HL-60/S4 treated with phorbol 12-myristate 13-acetate at 8.2 ng/mL for 4 days and 3 days (cell line): ENCODE measurements around the gene ST8SIA1.

ENCODE experiments used
- in situ Hi-C: fragments of 300-500 bp; cut with MboI; formaldehyde crosslinking; loops from 2 replicates; pipeline ENCODE4 v1.15.0; 2022; ENCODE audit warnings: low sequenced_read_pairs

Gene ST8SIA1

DNA sequence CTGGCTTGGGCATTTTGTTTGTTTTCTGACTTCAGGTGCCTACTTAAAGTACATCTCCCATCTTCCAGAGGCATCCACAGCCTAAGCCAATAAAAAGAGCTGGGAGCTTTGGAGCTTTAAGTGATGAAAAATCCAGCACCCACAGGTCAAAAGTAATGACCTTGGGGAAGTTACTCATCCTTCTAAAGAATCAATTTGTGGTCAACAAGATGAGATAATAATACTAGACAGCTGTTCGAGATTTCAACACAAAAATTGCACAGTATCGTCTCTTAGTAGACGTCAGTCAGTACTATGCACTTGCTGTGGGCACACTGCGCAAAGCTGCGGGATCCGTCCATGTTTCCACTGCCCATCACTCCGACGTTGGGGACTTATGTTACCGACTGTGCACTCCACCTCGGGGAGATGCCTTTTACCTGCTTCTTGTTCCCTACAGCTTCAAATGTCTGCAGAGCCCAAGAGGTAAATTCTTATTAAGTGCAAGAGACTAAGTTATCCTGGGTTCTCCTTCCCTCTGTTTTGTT is 1.3 kb downstream of the ST8SIA1 start:
- in situ Hi-C loops: no loop called here

DNA sequence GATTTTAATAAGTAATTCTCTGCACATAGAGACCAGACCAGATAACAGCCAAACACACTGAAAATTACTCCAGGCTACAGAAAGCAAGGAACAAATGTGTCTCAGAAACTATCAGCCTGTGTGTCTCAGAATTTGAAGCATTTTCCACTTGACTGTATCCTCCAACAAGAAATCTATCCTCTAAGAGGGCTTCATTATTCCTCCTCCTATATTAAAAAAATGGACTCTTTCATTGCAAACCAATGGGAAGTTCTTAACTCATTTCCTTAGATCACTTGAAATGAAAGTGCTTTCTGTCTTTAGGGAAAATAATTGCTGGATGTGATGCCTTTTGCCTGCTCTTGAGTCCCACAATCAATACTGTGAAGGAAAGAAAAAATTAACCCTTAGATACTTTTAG is 2.3 kb downstream of the ST8SIA1 start:
- in situ Hi-C loops: no loop called here

DNA sequence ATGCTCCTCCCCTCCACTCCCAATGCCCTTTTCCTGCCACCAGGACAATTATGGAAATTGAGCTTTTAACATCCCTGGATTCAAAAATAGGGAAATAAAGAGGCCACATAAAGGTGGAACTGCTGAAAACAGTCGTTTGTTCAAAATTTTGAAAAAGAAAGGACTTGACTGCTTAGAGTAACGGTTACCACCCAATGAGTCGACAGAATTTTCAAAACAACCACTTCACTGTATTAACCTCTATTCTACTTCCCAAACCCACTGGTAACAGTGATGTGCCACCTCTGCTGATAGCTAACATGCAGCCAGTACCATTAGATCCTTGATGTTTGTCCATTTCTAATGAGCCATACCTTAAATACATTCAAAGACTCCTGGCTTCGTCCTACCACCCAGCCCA is 4.9 kb downstream of the ST8SIA1 start:
- in situ Hi-C loops: no loop called here

DNA sequence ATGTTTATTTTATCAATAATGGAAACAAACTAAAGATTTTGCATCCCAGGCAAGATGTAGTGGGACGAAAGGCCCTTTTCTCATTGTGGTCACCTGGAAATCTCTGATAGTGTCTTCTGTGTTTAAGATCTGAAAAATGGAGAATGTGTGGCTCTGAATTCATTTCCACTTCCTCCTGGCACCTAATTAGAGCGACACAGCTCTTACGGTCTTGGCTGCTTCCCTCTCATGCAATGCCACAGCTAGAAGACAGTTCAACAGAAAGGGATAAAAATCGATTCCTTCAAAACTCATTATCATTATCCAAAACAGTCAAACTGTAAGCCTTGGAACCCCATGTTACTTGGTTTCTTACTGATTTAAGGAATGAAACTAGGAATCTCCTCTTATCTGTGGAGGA is 9.3 kb downstream of the ST8SIA1 start:
- in situ Hi-C loops: no loop called here

- in situ Hi-C loops: no loop called here
These were observed 12.4 kb downstream of the ST8SIA1 start for GRCh38 chr12:22322091-22322490.

GRCh38 chr12:22321638-22322037 is 12.9 kb downstream of the ST8SIA1 start:
- in situ Hi-C loops: no loop called here

DNA sequence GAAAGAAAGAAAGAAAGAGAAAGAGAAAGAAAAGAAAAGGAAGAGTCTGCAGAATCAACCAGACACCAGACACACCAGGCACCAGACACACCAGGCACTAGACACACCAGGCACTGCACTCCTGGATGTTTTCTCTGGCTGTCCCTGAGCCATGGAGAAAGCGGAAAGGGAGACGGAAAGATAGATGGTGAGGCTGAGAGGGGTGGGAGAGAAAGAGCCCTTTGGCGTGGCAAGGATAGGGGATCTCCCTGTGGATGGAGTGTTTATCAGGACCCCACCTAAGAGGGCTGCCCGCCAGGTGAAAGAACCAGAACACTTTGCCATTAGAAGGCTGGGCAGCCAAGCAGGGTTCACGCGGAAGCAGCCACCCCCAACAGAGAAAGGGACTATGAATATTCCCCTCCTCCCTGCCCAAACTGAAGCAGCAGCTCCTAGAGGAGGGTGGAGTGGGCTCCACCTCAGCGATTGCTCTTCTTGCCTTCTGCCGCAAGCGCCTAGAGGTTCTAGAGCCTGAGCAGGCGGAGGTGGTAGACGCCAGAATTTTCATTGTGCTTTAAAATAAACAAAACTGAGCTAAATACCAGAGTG is 13.4 kb downstream of the ST8SIA1 start:
- in situ Hi-C loops: no loop called here

DNA sequence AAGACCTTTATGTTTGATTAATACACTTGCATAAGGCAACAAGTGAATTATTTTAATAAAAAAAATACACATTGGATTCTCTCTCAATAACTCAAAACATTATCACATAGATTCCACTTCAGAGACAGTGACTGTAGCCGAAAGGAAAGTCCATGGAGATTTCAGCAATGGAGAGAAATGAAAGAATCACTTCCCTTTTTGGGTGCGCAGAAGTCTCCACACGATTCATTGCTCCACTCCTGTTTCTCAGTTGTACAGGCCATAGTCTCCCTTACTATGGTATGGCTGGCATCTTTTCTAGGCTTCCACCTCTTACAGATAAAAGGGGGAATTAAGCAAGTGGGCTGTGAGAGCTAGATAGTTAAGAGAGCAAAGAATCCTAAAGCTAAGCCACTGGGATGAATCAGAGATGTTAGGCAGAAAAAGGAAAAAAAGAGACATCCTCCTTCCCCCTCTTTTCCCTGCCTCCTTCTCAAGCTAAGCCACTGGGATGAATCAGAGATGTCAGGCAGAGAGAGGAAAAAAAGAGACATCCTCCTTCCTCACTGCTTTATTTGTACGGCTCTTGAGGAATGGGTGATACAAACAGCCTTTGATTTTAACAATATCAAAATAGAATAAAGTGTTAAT is 16.3 kb downstream of the ST8SIA1 start:
- in situ Hi-C loops: no loop called here

GRCh38 chr12:22313963-22314330 is 20.6 kb downstream of the ST8SIA1 start:
- in situ Hi-C loops: no loop called here

DNA sequence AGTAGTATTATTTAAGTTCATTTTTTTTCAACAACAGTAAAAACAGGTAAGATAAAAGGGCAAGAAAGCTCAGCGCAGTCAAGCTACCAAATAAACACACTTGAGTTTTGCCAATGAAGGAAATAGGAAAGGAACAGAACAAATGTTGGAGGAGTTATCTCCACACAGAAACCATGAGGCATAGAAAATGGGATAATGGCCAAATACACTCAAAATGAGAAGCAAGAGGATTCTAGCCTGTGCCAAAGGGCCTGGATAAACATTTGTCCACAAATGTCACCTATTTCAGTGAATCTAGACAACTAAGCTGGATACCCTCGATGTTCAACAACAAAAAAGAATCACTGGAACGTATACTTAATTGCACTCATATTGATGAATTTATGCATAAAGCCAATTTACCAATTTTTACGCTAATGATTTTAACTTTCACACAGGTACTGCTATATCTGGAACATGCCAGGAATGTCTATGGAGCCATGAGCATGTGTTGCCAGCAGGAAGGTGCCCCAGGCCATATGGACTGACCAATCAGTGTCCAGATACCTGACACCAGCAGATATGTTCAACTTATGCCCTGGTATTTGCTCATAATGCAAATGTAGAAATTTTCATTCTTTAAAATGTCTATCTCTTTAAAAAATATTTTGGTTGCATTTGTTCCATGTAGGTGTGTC is 21.1 kb downstream of the ST8SIA1 start:
- in situ Hi-C loops: no loop called here

GRCh38 chr12:22312336-22312735 is 22.2 kb downstream of the ST8SIA1 start:
- in situ Hi-C loops: no loop called here

- in situ Hi-C loops: no loop called here
These were observed 23.8 kb downstream of the ST8SIA1 start for GRCh38 chr12:22310709-22311108.

DNA sequence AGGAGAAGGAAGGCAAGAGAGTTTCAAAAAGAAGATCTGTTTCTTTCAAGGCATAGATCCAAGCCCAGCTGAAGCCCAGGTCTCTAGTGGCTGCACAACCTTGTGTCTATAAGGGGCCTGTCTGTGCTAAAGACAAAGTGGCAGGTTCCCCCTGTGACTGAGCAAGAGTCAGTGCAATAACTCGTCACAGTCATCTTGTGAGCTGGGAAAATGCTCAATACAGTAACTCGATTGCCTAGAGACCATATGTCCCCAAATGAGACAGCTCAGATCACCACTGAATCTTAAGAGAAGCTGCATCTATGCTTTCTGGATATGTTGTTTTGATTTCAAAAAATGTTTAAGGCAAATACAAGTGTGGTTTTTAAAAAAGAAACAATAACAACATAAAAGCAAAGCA is 24.2 kb downstream of the ST8SIA1 start:
- in situ Hi-C loops: no loop called here

DNA sequence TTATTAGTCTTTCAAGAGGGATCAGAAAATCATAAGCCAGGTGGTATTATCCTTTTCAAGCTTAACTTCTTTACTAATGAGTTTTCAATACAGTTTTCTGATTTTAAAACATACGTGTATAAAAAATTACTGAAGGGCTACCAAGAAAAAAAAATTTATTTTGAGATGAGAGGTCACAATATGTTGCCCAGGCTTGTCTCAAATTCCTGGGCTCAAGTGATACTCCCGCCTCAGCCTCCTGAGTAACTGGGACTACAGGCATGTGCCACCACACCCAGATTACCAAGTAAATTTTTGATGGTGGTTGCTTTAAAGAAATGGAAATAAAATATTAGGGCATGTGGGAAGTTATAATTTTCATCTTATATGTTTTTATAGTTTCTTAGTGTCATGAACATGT is 26.7 kb downstream of the ST8SIA1 start:
- in situ Hi-C loops: no loop called here

- in situ Hi-C loops: no loop called here
These were observed 28.2 kb downstream of the ST8SIA1 start for GRCh38 chr12:22306311-22306710.

GRCh38 chr12:22304341-22304740 is 30.2 kb downstream of the ST8SIA1 start:
- in situ Hi-C loops: no loop called here

DNA sequence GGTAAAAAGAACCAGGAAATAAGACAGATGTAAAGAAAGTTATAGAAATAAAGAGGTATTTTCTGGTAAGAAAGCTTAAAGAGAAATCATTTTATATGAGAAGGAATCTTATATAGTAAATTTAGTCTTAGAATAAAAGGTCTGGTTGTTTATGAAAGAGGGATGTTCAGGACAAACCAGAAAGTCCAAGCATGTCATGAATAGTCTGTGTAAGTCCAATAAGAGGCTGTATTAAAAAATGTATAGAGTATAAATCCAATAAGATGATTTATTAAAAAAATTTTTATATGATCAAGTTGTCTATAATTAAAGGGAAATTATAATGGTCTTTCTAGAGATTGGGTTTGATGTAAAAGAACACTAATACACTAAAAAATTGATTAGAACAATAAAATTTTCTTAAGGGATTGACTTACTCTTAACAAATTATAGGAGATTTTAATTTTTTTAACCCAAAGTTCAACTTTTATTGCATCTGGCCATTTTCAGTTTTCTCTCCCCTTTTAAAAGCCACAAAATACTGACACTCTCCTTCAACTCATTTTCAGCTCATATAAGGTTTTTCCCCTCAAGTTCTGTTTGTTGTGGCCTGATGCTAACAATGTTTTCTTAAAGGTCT is 35.1 kb downstream of the ST8SIA1 start:
- in situ Hi-C loops: no loop called here

GRCh38 chr12:22289250-22289649 is 45.3 kb downstream of the ST8SIA1 start:
- in situ Hi-C loops: no loop called here

DNA sequence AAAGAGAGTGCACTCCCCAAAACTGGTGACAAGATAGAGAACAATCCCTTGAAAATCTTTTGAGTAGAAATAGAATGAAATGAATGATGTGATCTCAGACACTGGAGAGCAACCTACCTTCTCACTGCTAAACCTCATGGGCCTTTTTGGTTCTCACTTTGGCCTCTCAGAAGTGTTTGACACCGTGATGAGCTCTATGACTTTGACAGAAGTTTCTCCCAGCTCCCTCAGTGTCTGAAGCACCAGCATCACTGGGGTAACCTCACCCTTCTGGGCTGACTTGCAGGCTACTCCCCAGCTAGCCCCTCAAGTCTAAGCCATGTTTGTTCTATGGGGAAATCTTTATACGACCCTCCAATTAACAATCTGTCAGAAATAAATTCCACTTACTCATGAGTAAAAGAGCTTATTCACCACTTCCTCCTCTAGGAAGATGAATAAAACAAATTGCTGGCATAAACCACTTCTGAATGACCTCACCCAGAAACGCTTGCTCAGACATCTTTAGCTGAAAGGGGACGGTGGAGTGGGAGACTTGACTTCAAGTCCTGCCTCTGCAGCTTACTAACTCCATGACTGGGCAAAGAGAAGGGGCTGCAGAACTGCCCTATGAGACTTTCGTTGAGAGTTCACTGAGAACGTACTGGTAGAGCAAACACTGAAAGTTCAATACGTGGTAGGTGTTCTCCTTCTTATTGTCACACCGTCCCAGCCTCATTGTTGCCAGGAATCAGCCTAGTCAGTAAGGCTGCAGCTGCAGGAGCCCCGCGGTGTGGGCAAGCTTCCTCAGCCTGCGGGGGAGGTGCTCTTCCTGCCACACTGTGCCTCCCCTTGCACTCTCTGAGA is 46.5 kb downstream of the ST8SIA1 start:
- in situ Hi-C loops: no loop called here

GRCh38 chr12:22287101-22287500 is 47.4 kb downstream of the ST8SIA1 start:
- in situ Hi-C loops: no loop called here

GRCh38 chr12:22286569-22286968 is 47.9 kb downstream of the ST8SIA1 start:
- in situ Hi-C loops: no loop called here
